ENCODE measurements around the gene MYO9B. TPM values are rescaled to one million over a fixed set of nuclear protein-coding genes. Genes with fewer than 3 reads are reported as not detected.

MYO9B gene
- total and polyA plus RNA-seq, 5 experiments from 2014 or later: 3.3 to 171 (median 22.3) TPM

DNA sequence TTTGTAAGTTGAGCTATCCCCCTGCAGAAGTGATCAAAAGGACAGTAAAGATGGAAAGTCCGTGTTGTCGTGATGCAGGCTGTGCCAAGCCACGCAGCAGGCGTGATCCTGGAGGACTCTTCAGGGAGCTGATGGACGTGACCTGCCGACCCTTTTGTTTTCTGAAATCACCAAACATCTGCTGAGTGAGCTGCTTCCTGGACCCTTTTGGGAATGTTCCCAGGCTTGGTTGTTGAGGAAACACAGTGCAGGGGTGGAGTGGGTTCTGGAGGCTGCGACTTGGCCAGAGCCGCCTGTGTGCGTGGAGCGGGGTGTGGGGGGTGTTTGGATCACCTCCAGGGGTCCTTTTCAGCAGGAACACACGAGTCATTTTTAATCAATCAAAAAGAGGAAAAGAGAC lies 33.6 kb upstream of the MYO9B start:
- no peak for DNase-seq
- H3K9me3 Mint-ChIP-seq: no peaks in the 10 kb centered on the region
- H3K4me3 Mint-ChIP-seq: no peak overlapping the region
- POLR2A ChIA-PET: no interaction called here
- peaks cover 2 to 14% (median 9%) of the 10 kb centered on the region in 5 donors for H3K27me3 Mint-ChIP-seq
- H3K36me3 Mint-ChIP-seq: no peaks in the 10 kb centered on the region
- H3K27ac Mint-ChIP-seq: peak overlapping the region in 1 of 10 donors; percentile 40
- peaks cover 0 to 2% (median 0%) of the 10 kb centered on the region in 4 donors for H3K4me1 Mint-ChIP-seq
- ATAC-seq: no peak

DNA sequence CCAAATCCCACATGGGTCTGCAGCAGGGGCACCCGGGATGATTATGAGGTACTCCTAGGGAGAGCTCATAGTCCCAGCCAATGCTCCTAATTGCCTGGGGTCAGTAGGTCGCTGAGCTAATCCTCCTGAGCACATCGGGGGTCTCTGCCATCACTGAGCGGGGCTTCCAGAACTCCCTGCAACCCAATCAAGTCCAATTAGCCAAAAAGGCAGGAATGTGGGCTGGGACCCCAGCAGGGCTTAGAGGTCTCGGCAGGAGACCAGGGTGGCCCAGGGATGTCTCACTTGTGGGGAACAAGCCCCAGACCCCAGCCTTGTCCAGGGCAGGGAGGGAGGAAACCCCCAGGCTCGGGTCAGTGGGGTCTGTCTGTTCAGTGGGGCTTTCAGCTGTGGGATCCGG lies 31.8 kb upstream of the MYO9B start:
- POLR2A ChIA-PET: no interaction called here
- peaks cover 2 to 11% (median 3%) of the 10 kb centered on the region in 5 donors for H3K27me3 Mint-ChIP-seq

DNA sequence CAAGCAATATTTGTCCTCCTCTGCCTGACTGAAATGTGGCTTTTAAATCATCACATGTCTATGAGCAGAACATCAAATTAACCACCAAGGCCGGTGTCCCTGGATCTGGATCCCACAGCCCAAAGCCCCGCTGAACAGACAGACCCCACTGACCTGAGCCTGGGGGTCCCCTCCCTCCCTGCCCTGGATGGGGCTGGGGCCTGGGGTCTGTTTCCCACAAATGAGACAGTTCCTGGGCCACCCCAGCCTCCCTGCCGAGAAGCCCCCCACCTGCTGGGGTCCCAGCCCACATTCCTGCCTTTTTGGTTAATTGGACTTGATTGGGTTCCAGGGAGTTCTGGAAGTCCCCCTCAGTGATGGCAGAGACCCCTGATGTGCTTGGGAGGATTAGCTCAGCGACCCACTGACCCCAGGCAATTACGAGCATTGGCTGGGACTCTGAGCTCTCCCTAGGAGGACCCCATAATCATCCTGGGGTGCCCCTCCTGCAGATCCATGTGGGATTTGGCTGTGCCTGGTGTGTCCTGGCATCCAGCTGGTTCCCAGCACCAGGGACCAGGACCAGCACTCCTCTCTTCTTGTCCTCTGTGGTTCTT lies 29.6 kb upstream of the MYO9B start:
- ATAC-seq (no peak), DNase-seq (no peak)
- POLR2A ChIA-PET: interaction anchor here (0.5 kb wide), 1 partner anchor 207 kb away, joined by 6 read pairs; no protein-coding TSS in a partner anchor
- peak overlapping the region in 2 of 10 donors; percentile 49 to 50 for H3K27ac Mint-ChIP-seq
- no peaks in the 10 kb centered on the region for H3K9me3 Mint-ChIP-seq
- peaks cover 0 to 2% (median 0%) of the 10 kb centered on the region in 4 donors for H3K4me1 Mint-ChIP-seq
- no peaks in the 10 kb centered on the region for H3K27me3 Mint-ChIP-seq
- H3K4me3 Mint-ChIP-seq: no peak overlapping the region
- H3K36me3 Mint-ChIP-seq: peaks cover 0 to 34% (median under 1%) of the 10 kb centered on the region in 3 donors

More for the DNA sequence above, 31.8 kb upstream of the MYO9B start:
- H3K4me3 Mint-ChIP-seq: no peak overlapping the region
- no peak for ATAC-seq
- H3K36me3 Mint-ChIP-seq: peaks cover 0 to 13% (median 0%) of the 10 kb centered on the region in 3 donors
- peak overlapping the region in 2 of 10 donors; percentile 39 to 46 for H3K27ac Mint-ChIP-seq
- no peak for DNase-seq
- H3K4me1 Mint-ChIP-seq: peaks cover 0 to 2% (median 0%) of the 10 kb centered on the region in 4 donors
- no peaks in the 10 kb centered on the region for H3K9me3 Mint-ChIP-seq

DNA sequence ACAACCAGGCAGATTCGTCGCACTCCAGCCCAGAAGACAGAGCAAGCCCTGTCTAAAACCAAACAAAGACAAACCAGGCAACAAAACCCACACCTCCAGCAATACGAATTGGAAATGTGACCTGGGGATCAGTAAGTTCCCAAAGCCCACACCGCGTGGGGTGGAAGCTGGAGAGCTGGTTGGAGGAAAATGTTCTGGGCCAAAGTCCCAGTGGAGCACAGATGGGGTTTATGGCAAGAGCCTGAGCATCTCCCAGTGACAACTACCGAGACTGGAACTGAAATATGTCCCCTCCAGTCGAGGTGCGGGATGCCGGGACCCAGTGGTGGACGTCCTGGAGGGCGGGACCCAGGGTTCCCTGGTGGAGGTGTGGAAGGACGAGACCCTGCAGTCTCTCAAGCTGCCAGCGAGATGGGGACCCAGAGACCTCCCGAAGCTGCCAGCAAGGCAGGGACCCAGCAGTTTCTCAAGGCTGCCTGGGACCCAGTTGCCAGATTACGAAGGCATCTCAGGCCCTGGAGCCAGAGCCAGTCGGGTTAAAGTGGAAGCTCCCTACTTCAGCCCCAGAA lies 26.6 kb upstream of the MYO9B start:
- POLR2A ChIA-PET: no interaction called here
- Mint-ChIP-seq H3K4me3 (no peak overlapping the region), H3K27me3 (no peaks in the 10 kb centered on the region), H3K4me1 (no peaks in the 10 kb centered on the region), H3K36me3 (peaks cover 0 to 59% (median 3%) of the 10 kb centered on the region in 3 donors), H3K27ac (peak overlapping the region in 4 of 10 donors; percentile 29 to 76 (median 56)), H3K9me3 (no peaks in the 10 kb centered on the region)
- ATAC-seq (no peak), DNase-seq (no peak)

DNA sequence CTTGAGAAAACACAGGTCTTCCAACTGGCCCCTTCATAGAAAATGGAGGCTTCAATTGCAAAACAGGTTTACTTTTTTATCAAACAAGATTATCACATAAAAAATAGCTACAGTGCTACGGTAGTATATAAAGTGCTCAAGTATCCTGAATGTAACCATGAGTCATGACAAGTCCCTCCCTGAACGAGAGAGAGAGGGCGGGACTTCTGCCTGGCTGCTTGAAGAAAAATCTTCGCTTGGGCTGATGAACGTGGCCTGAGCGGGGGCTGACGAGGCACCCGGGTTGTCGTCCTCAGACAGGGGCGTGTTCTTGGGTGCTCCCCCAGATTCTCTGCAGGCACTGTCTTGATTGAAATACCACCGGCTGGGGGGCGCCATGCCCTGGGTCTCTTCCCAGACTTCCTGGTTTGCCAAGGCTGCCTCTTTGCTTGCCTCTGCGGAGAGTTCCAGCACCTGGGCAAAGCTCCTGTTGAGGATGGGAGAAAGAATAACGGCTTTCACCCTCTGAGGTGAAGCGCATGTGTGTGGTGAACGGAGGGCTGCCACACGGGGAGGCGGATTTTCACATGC lies 25.8 kb upstream of the MYO9B start:
- peak overlapping the region in 1 of 10 donors; percentile 45 for H3K27ac Mint-ChIP-seq
- DNase-seq (no peak), ATAC-seq (no peak)
- H3K9me3 Mint-ChIP-seq: no peaks in the 10 kb centered on the region
- POLR2A ChIA-PET: interaction anchor here (0.6 kb wide), 1 partner anchor 36 kb away, joined by 4 read pairs; no protein-coding TSS in a partner anchor
- no peaks in the 10 kb centered on the region for H3K27me3 Mint-ChIP-seq
- H3K36me3 Mint-ChIP-seq: peaks cover 0 to 67% (median 5%) of the 10 kb centered on the region in 3 donors
- no peaks in the 10 kb centered on the region for H3K4me1 Mint-ChIP-seq
- H3K4me3 Mint-ChIP-seq: no peak overlapping the region

DNA sequence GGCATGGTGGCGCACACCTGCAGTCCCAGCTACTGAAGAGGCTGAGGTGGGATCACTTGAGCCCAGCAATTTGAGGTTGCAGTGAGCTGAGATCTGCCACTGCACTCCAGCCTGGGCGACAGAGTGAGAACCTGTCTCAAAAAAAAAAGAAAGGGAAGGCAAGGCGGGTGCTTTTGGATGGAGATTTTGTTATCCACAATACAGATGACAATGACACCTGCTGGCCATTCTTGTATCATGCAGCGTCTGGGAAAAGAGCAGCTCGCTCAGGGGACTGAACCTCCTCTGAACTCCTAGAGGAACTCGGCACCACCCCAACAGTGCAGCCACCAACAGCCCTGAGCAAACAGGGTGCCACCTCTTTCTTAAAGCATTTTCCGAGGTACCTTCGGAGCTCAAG lies 23.1 kb upstream of the MYO9B start:
- Mint-ChIP-seq H3K27ac (peak overlapping the region in 4 of 10 donors; percentile 24 to 75 (median 54)), H3K4me1 (no peaks in the 10 kb centered on the region), H3K27me3 (no peaks in the 10 kb centered on the region), H3K36me3 (peaks cover 0 to 79% (median 5%) of the 10 kb centered on the region in 3 donors), H3K4me3 (no peak overlapping the region), H3K9me3 (no peaks in the 10 kb centered on the region)
- peak in 1 of 2 donors; percentile 49 for ATAC-seq
- peak in 7 of 10 donors; percentile 10 to 48 (median 31) for DNase-seq
- POLR2A ChIA-PET: no interaction called here

DNA sequence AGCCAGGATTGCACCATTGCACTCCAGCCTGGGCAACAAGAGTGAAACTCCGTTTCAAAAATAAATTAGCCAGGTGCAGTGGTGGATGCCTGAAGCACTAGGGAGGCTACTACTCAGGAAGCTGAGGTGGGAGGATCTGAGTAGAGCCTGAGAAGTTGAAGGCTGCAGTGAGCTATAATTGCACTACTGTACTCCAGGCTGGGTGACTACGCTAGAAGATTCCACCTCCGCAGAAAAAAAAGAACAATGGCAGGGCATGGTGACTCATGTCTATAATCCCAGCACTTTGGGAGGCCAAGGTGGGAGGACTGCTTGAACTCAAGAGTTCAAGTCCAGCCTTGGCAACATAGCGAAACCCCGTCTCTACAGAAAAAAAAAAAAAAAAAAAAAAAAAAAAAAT lies 20.8 kb upstream of the MYO9B start:
- Mint-ChIP-seq H3K36me3 (peaks cover 9 to 82% (median 26%) of the 10 kb centered on the region in 3 donors), H3K9me3 (peaks cover 0 to 7% (median 0%) of the 10 kb centered on the region in 9 donors), H3K27me3 (no peaks in the 10 kb centered on the region), H3K4me1 (peaks cover 0 to 2% (median 0%) of the 10 kb centered on the region in 4 donors), H3K27ac (no peak overlapping the region), H3K4me3 (no peak overlapping the region)
- no peak for ATAC-seq
- POLR2A ChIA-PET: no interaction called here
- DNase-seq: no peak

DNA sequence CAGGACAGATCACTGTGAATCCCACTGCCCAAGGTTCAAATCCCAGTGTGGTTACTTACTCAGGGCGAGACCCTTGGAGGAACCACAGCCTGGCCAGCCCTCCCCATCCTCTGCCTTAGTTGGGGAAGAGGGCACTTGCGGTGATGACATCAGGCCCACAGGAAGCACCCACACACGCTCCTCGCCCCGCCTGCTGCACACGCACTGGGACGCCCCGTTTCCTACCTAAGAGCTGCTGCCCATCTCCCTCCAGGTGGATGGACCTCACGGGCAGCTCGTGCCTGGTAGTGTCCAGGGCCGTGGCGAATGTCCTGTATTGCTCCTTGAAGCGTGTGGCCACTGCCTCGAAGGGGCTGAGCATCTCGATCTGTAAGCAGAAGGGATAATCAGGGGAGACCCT lies 19.9 kb upstream of the MYO9B start:
- H3K27me3 Mint-ChIP-seq: no peaks in the 10 kb centered on the region
- peaks cover 0 to 2% (median under 1%) of the 10 kb centered on the region in 4 donors for H3K4me1 Mint-ChIP-seq
- H3K27ac Mint-ChIP-seq: no peak overlapping the region
- ATAC-seq (no peak), DNase-seq (no peak)
- POLR2A ChIA-PET: interaction anchor here (1.3 kb wide), 1 partner anchor 181 kb away, joined by 3 read pairs; no protein-coding TSS in a partner anchor
- H3K4me3 Mint-ChIP-seq: no peak overlapping the region
- H3K36me3 Mint-ChIP-seq: peaks cover 9 to 82% (median 29%) of the 10 kb centered on the region in 3 donors
- peaks cover 0 to 7% (median 0%) of the 10 kb centered on the region in 9 donors for H3K9me3 Mint-ChIP-seq

DNA sequence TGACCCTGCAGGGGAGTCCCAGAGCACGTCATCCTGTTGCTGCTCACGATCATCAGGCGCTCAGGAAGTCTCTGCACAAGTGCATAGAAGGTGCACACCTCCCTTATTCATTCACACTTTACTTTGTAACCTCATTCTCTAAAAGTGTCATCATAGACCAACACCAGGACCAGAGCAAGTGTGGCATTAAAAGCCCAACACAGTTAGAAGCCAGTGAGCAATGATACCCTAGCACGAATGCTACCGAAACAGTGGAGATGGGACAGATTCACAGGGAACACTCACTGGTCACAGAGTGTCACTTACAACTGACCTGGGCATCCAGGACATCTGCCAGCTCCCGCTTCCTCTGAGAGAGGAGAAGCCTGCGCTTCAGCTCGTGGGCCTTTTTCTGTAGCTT lies 17.3 kb upstream of the MYO9B start:
- POLR2A ChIA-PET: no interaction called here
- DNase-seq (no peak), ATAC-seq (no peak)
- peaks cover 0 to 4% (median 2%) of the 10 kb centered on the region in 4 donors for H3K4me1 Mint-ChIP-seq
- H3K36me3 Mint-ChIP-seq: peaks cover 9 to 70% (median 31%) of the 10 kb centered on the region in 3 donors
- H3K27ac Mint-ChIP-seq: no peak overlapping the region
- H3K9me3 Mint-ChIP-seq: peaks cover 0 to 7% (median 0%) of the 10 kb centered on the region in 9 donors
- no peak overlapping the region for H3K4me3 Mint-ChIP-seq
- no peaks in the 10 kb centered on the region for H3K27me3 Mint-ChIP-seq

DNA sequence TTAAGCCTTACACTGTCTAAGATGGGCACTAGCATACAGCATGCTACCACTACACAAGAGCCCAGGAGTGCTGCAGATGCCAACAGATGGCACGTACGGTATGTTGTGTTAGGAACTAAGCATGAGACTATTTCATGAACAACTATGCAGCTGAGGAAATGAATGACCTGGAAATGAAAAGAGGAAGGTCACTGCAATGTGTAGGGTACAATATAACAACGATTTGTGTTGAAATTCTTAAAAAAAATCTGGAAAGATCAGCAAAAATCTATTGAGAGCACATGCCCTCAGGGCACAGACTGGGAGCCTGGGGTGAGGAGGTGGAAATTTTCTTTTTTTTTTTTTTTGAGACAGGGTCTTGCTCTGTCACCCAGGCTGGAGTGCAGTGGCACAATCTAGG lies 14.8 kb upstream of the MYO9B start:
- POLR2A ChIA-PET: interaction anchor here (0.7 kb wide), 1 partner anchor 544 kb away, joined by 4 read pairs; no protein-coding TSS in a partner anchor
- H3K36me3 Mint-ChIP-seq: peaks cover 9 to 47% (median 28%) of the 10 kb centered on the region in 3 donors

DNA sequence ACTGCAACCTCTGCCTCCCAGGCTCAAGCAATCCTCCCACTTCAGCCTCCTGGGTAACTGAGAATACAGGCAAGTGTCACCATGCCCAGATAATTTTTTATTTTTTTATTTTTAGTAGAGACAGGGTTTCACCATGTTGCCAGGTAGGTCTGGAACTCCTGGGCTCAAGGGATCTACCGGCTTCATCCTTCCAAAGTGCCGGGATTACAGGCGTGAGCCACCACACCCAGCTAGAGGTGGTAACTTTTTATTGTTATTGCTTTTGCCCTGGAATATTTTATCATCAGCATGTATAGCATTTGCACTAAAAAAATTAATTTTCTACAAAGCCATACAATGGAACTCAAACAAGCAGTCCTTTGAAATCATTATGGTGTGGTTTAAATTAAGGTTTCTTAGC lies 14.4 kb upstream of the MYO9B start:
- Mint-ChIP-seq H3K36me3 (peaks cover 9 to 43% (median 28%) of the 10 kb centered on the region in 3 donors), H3K27ac (peak overlapping the region in 1 of 10 donors; percentile 38), H3K9me3 (peaks cover 0 to 7% (median 0%) of the 10 kb centered on the region in 9 donors), H3K4me1 (peaks cover 11 to 27% (median 20%) of the 10 kb centered on the region in 4 donors), H3K4me3 (no peak overlapping the region), H3K27me3 (no peaks in the 10 kb centered on the region)
- DNase-seq (no peak), ATAC-seq (no peak)
- POLR2A ChIA-PET: no interaction called here

More for the DNA sequence above, 14.8 kb upstream of the MYO9B start:
- Mint-ChIP-seq H3K4me1 (peaks cover 11 to 26% (median 20%) of the 10 kb centered on the region in 4 donors), H3K9me3 (peaks cover 0 to 7% (median 0%) of the 10 kb centered on the region in 9 donors), H3K27me3 (no peaks in the 10 kb centered on the region), H3K4me3 (no peak overlapping the region), H3K27ac (no peak overlapping the region)
- DNase-seq: no peak
- no peak for ATAC-seq

DNA sequence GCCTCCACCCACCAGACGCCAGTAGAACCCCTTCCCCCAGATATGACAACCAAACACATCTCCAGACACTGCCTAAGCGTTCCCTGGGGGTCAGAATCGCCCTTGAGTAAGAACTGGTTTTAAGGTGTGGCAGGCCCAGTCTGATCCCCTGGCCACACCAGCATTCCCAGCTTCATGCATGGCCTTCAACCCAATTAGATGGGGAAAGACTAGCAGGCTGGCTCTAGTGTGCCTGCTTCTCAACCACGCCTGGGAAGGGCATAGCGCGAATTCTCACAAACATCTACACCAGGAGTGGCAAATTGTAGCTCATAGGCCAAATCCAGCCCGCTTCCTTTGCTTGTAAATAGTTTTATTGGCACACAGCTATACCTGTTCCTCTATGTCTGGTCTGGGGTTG lies 13.9 kb upstream of the MYO9B start:
- Mint-ChIP-seq H3K4me3 (no peak overlapping the region), H3K36me3 (peaks cover 9 to 42% (median 28%) of the 10 kb centered on the region in 3 donors), H3K27ac (peak overlapping the region in 1 of 10 donors; percentile 38)

DNA sequence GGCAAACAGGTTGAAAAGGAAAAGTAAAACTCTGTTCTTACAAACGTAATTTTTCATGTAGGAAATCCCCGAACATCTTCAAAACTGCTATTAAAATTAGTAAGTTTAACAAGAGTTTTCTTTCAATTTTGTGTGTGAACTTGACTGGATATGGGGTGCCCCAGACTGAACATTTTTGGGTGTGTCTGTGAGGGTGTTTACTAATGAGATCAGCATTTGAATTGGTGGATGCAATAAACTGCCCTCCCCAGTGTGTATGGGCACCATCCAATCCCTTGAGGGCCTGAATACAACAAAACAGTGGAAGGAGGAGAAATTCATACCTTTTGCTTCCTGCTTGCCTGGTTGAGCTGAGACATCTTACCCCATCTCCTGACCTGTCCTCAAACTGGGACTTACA lies 12.1 kb upstream of the MYO9B start:
- Mint-ChIP-seq H3K36me3 (peaks cover 4 to 38% (median 20%) of the 10 kb centered on the region in 3 donors), H3K4me3 (no peak overlapping the region), H3K27ac (peak overlapping the region in 5 of 10 donors; percentile 8 to 87 (median 32)), H3K9me3 (peaks cover 0 to 4% (median 0%) of the 10 kb centered on the region in 9 donors), H3K27me3 (no peaks in the 10 kb centered on the region), H3K4me1 (peaks cover 22 to 43% (median 32%) of the 10 kb centered on the region in 4 donors)
- no peak for DNase-seq
- POLR2A ChIA-PET: no interaction called here
- no peak for ATAC-seq

More for the DNA sequence above, 13.9 kb upstream of the MYO9B start:
- Mint-ChIP-seq H3K4me1 (peaks cover 14 to 32% (median 22%) of the 10 kb centered on the region in 4 donors), H3K9me3 (peaks cover 0 to 7% (median 0%) of the 10 kb centered on the region in 9 donors), H3K27me3 (no peaks in the 10 kb centered on the region)
- no peak for ATAC-seq
- POLR2A ChIA-PET: no interaction called here
- DNase-seq: no peak
